ENCODE results near the gene SLFN12L. TPM values are rescaled to one million over a fixed set of nuclear protein-coding genes. Genes with fewer than 3 reads are reported as not detected.

Gene SLFN12L
- total and polyA plus RNA-seq, 10 of the 15 experiments (the other 5 are each of a cell fraction or from before 2014, with no cell fraction given) = 1.0 to 21.3 (median 9.4) TPM

GRCh38 chr17:35555691-35556090, 18.2 kb upstream of the SLFN12L start:
- POLR2A ChIA-PET = no interaction called here
- H3K36me3 ChIP-seq (ENCODE audit: control insufficient read depth in 2 of 2, insufficient read depth in 2 of 2, low read length in 1 of 2) = no peaks in the 10 kb centered on the region; a peak in 1 of 4 replicates
- peak; percentile 49; the same call in 2 of the 3 replicates for ATAC-seq

More at GRCh38 chr17:35555691-35556090, 18.2 kb upstream of the SLFN12L start:
- Histone ChIP-seq H3K79me2 (ENCODE audit: control insufficient read depth, insufficient read depth, low read length) (no peaks in the 10 kb centered on the region), H3K4me1 (ENCODE audit: control insufficient read depth, insufficient read depth, low read length) (no peaks in the 10 kb centered on the region), H3K27ac (ENCODE audit: control insufficient read depth, insufficient read depth) (no peak overlapping the region), H3K4me2 (ENCODE audit: control insufficient read depth, insufficient read depth) (no peak overlapping the region), H3K27me3 (replicated peaks in 1 of 2; ENCODE audit: control insufficient read depth in 2 of 2, insufficient read depth in 2 of 2, low read length in 1 of 2) (no peaks in the 10 kb centered on the region), H3K9me3 (replicated peaks; ENCODE audit: control insufficient read depth, insufficient read depth, low read length) (no peaks in the 10 kb centered on the region), H3K4me3 (no peak overlapping the region), H4K20me1 (ENCODE audit: control insufficient read depth, insufficient read depth) (no peaks in the 10 kb centered on the region), H3K9ac (ENCODE audit: control insufficient read depth, insufficient read depth, low read length) (no peak overlapping the region), H2AFZ (ENCODE audit: control insufficient read depth, low read depth, low read length) (no peak overlapping the region)
- intact Hi-C loops (cut with micrococcal nuclease; ENCODE audit: unreplicated experiment) (loop anchor here (5.0 kb wide), 1 partner anchor 192 kb away; no protein-coding TSS in a partner anchor), in situ Hi-C loops (cut with MboI) (loop anchor here (5.0 kb wide), 1 partner anchor 48 kb away; no protein-coding TSS in a partner anchor)
- FAIRE-seq (no peak), DNase-seq (ENCODE audit: low read depth, low spot score) (no peak)
- ChIA-PET RAD21 (ENCODE audit: unreplicated experiment) (interaction anchor here (0.6 to 1.3 kb wide), 3 partner anchors 22 to 265 kb away, joined by 3 read pairs; no protein-coding TSS in a partner anchor), SMC1A (ENCODE audit: uncharacterized antibody, unreplicated experiment) (no interaction called here), CTCF (interaction anchor here (0.6 to 2.8 kb wide), 6 partner anchors 10 to 208 kb away, joined by 3 to 14 read pairs (median 3); partner anchors contain the start of gene PEX12)
- BruUV-seq (replicated peaks) = no TSS peak
- whole genome bisulfite sequencing (ENCODE audit: insufficient coverage, insufficient replicate concordance, low lambda C conversion rate, missing lambda C conversion rate) = 69% methylated on average over 5 of the region's 5 CpGs
- TF ChIP-seq SIN3A (IDR thresholded peaks at IDR 0.05; ENCODE audit: low read depth, low read length) (no peak), SMC3 (IDR thresholded peaks at IDR 0.05; ENCODE audit: borderline replicate concordance, low read length) (peak; percentile 7; the same call in 1 of the 2 replicates), ATF7 (IDR thresholded peaks at IDR 0.05; ENCODE audit: low read depth) (no peak), CEBPZ (IDR thresholded peaks at IDR 0.05; ENCODE audit: low read depth, low read length) (no peak), RFX5 (IDR thresholded peaks at IDR 0.05; ENCODE audit: low read depth, low read length) (no peak), RAD21 (IDR thresholded peaks at IDR 0.05; ENCODE audit: insufficient read depth, low read depth, low read length) (peak; percentile 44; the same call in 1 of the 2 replicates), ZZZ3 (IDR thresholded peaks at IDR 0.05; ENCODE audit: control insufficient read depth, insufficient read length, low read depth) (no peak), RB1 (IDR thresholded peaks at IDR 0.05; ENCODE audit: borderline replicate concordance) (no peak), CTCF (IDR thresholded peaks at IDR 0.05 in 2 of 3, conservative IDR thresholded peaks at IDR 0.05 in 1 of 3; ENCODE audit: control insufficient read depth in 2 of 3, extremely low read depth in 1 of 3, insufficient read depth in 1 of 3, low read depth in 3 of 3, low read length in 3 of 3) (peak; percentile 22 to 36 (median 25); a peak in 4 of 6 replicates)

Measured in GM12878 (cell line).